IMR-90 (cell line): ENCODE data around the gene SNCA. TPM values are rescaled to one million over a fixed set of nuclear protein-coding genes. Genes with fewer than 3 reads are reported as not detected.

Experiments
- ATAC-seq: fragments of 200-7000 bp; cut with Tn5 transposase; 2 replicates; pipeline ENCODE4 v1.9.1; 2020; ENCODE audit warnings: low read depth, mild to moderate bottlenecking, moderate library complexity
- BruUV-seq: library from RNA; stranded (reverse); fragments of 400-500 nt; replicated peaks from 2 replicates; lab custom pipeline; 2021; lab: Mats Ljungman, UMichigan
- CTCF ChIA-PET: fragments of 300-600 bp; formaldehyde crosslinking; extraction: SDS; loops from one replicate; lab custom pipeline; 2021; ENCODE audit warnings: antibody characterized with exemption; lab: Yijun Ruan, JAX
- POLR2A ChIA-PET: fragments of 300-600 bp; sonication (Branson Sonifier 250); formaldehyde crosslinking; loops from one replicate; lab custom pipeline; 2022; ENCODE audit warnings: antibody characterized with exemption; ENCODE audit not compliant: unreplicated experiment; lab: Charles Lee
- DNase-seq: peaks from one replicate; pipeline ENCODE4 v3.0.0; 2013
- H2AFZ ChIP-seq: replicated peaks from 2 replicates; pipeline ENCODE3; 2013; ENCODE audit warnings: low read length, mild to moderate bottlenecking; ENCODE audit not compliant: poor library complexity
- H2AK5ac ChIP-seq: 2 replicates; pipeline ENCODE4 v1.6.1; 2013; ENCODE audit warnings: low read depth, low read length, inconsistent platforms
- H2AK9ac ChIP-seq: replicated peaks from 2 replicates; pipeline ENCODE3; 2013; ENCODE audit warnings: mild to moderate bottlenecking, low read depth, low read length, moderate library complexity; ENCODE audit not compliant: poor library complexity
- H2BK120ac ChIP-seq: 2 replicates; pipeline ENCODE4 v1.6.1; 2013; ENCODE audit warnings: low read depth, low read length, inconsistent platforms
- H2BK15ac ChIP-seq: 3 replicates; pipeline ENCODE4 v1.6.1; 2013; ENCODE audit warnings: low read depth, low read length, inconsistent platforms
- H2BK20ac ChIP-seq: 2 replicates; pipeline ENCODE4 v1.6.1; 2013; ENCODE audit warnings: low read depth, mild to moderate bottlenecking, inconsistent platforms, low read length, moderate library complexity
- H2BK5ac ChIP-seq: 2 replicates; pipeline ENCODE4 v1.6.1; 2013; ENCODE audit warnings: mild to moderate bottlenecking, low read depth, low read length, inconsistent platforms; ENCODE audit not compliant: poor library complexity, severe bottlenecking
- H3K14ac ChIP-seq: replicated peaks from 2 replicates; pipeline ENCODE4 v1.6.1; 2013; ENCODE audit warnings: low read depth, low read length, inconsistent platforms
- H3K18ac ChIP-seq: 2 replicates; pipeline ENCODE4 v1.6.1; 2013; ENCODE audit warnings: low read depth, low read length, control low read depth
- H3K23ac ChIP-seq: 2 replicates; pipeline ENCODE4 v1.6.1; 2013; ENCODE audit warnings: low read depth, low read length, inconsistent platforms
- H3K27ac ChIP-seq: 2 replicates; pipeline ENCODE4 v1.5.1; 2013; ENCODE audit warnings: mild to moderate bottlenecking, control low read depth, low read length; ENCODE audit not compliant: insufficient read depth
- H3K27me3 ChIP-seq: 2 replicates; pipeline ENCODE4 v1.6.1; 2013; ENCODE audit warnings: low read length; ENCODE audit not compliant: control insufficient read depth, insufficient read depth
- H3K36me3 ChIP-seq: 2 replicates; pipeline ENCODE4 v1.6.1; 2013; ENCODE audit warnings: low read length, mixed read lengths; ENCODE audit not compliant: control insufficient read depth, insufficient read depth
- H3K4ac ChIP-seq: 2 replicates; pipeline ENCODE4 v1.6.1; 2013; ENCODE audit warnings: low read depth, low read length, inconsistent platforms
- H3K4me1 ChIP-seq: 2 replicates; pipeline ENCODE4 v1.6.1; 2013; ENCODE audit warnings: low read length, mixed read lengths; ENCODE audit not compliant: control insufficient read depth, insufficient read depth
- H3K4me2 ChIP-seq: 2 replicates; pipeline ENCODE4 v1.6.1; 2013; ENCODE audit warnings: low read depth, mild to moderate bottlenecking, control low read depth, low read length, moderate library complexity
- H3K4me3 ChIP-seq: 2 replicates; pipeline ENCODE4 v1.5.1; 2013; ENCODE audit warnings: low read depth, mild to moderate bottlenecking, control low read depth, low read length, moderate library complexity; ENCODE audit not compliant: insufficient read depth
- H3K56ac ChIP-seq: 2 replicates; pipeline ENCODE4 v1.6.1; 2013; ENCODE audit warnings: low read length, inconsistent platforms; ENCODE audit not compliant: insufficient read depth; ENCODE audit errors: extremely low read depth
- H3K79me1 ChIP-seq, 2 experiments: 2 replicates each; pipeline ENCODE4 v1.6.1; 2013; ENCODE audit warnings: low read length in 2 of 2, inconsistent platforms in 1 of 2, low read depth in 1 of 2
- H3K9ac ChIP-seq: 2 replicates; pipeline ENCODE4 v1.6.1; 2013; ENCODE audit warnings: low read depth, low read length, control low read depth
- H3K9me1 ChIP-seq: 2 replicates; pipeline ENCODE4 v1.6.1; 2013; ENCODE audit warnings: low read length, inconsistent platforms; ENCODE audit not compliant: insufficient read depth
- H3K9me3 ChIP-seq: 2 replicates; pipeline ENCODE4 v1.6.1; 2013; ENCODE audit warnings: low read length; ENCODE audit not compliant: control insufficient read depth, insufficient read depth
- H4K20me1 ChIP-seq: 2 replicates; pipeline ENCODE4 v1.6.1; 2013; ENCODE audit warnings: low read length, inconsistent platforms; ENCODE audit not compliant: insufficient read depth
- H4K5ac ChIP-seq: 2 replicates; pipeline ENCODE4 v1.6.1; 2013; ENCODE audit warnings: mild to moderate bottlenecking, low read depth, low read length, control low read depth
- H4K8ac ChIP-seq, 2 experiments: 2 replicates each; pipeline ENCODE4 v1.6.1; 2013; ENCODE audit warnings: low read depth in 2 of 2, low read length in 2 of 2, control low read depth in 1 of 2, inconsistent platforms in 1 of 2
- H4K91ac ChIP-seq: 2 replicates; pipeline ENCODE4 v1.6.1; 2013; ENCODE audit warnings: low read depth, low read length, inconsistent platforms; ENCODE audit not compliant: insufficient read depth
- BHLHE40 ChIP-seq: fragments of 150-350 bp; IDR thresholded peaks from 2 replicates; pipeline ENCODE4 v1.6.1; 2016; ENCODE audit warnings: mild to moderate bottlenecking, low read depth, low read length
- CEBPB ChIP-seq: IDR thresholded peaks from 2 replicates; pipeline ENCODE4 v1.6.1; 2012; ENCODE audit warnings: low read depth, low read length, improper control_type of control experiment
- CHD1 ChIP-seq: IDR thresholded peaks from 2 replicates; pipeline ENCODE4 v1.6.1; 2012; ENCODE audit warnings: low read depth, low read length, improper control_type of control experiment
- FOS ChIP-seq: fragments of 150-350 bp; IDR thresholded peaks from 2 replicates; pipeline ENCODE4 v1.6.1; 2016; ENCODE audit warnings: low read depth, low read length
- MAFK ChIP-seq: IDR thresholded peaks from 2 replicates; pipeline ENCODE4 v1.6.1; 2012; ENCODE audit warnings: low read depth, low read length, improper control_type of control experiment
- MAZ ChIP-seq: IDR thresholded peaks from 2 replicates; pipeline ENCODE4 v1.6.1; 2012; ENCODE audit warnings: low read depth, mild to moderate bottlenecking, low read length, improper control_type of control experiment, moderate library complexity, borderline replicate concordance
- MXI1 ChIP-seq: IDR thresholded peaks from 2 replicates; pipeline ENCODE4 v1.6.1; 2012; ENCODE audit warnings: low read depth, mild to moderate bottlenecking, low read length, moderate library complexity, borderline replicate concordance
- NFE2L2 ChIP-seq: fragments of 150-350 bp; IDR thresholded peaks from 2 replicates; pipeline ENCODE4 v1.6.1; 2016; ENCODE audit warnings: low read depth, mild to moderate bottlenecking, low read length
- RAD21 ChIP-seq: IDR thresholded peaks from 2 replicates; pipeline ENCODE4 v1.6.1; 2012; ENCODE audit warnings: low read length, improper control_type of control experiment
- RCOR1 ChIP-seq: IDR thresholded peaks from 2 replicates; pipeline ENCODE4 v1.6.1; 2012; ENCODE audit warnings: mild to moderate bottlenecking, low read length, improper control_type of control experiment; ENCODE audit not compliant: insufficient replicate concordance
- RFX5 ChIP-seq: IDR thresholded peaks from 2 replicates; pipeline ENCODE4 v1.8.0; 2012; ENCODE audit warnings: low read depth, mild to moderate bottlenecking, low read length, moderate library complexity
- SMC3 ChIP-seq: fragments of 150-350 bp; IDR thresholded peaks from 2 replicates; pipeline ENCODE4 v1.6.1; 2016; ENCODE audit warnings: low read depth, mild to moderate bottlenecking, antibody characterized with exemption, low read length, moderate library complexity
- WGBS, 2 experiments: methylation state at CpG; one replicate each; pipeline versions ENCODE4 v1.1.5 to v1.1.7; 2013; ENCODE audit warnings: missing lambda C conversion rate in 2 of 2; ENCODE audit not compliant: insufficient read length in 1 of 2; ENCODE audit errors: extremely low coverage in 2 of 2; 5-methylcytosine and 5-hydroxymethylcytosine counted together
- dilution Hi-C: fragments of 300-500 bp; cut with HindIII; formaldehyde crosslinking; loops from one replicate; pipeline ENCODE4 v1.14.3; 2018; ENCODE audit warnings: low sequenced_read_pairs; ENCODE audit not compliant: unreplicated experiment
- in situ Hi-C: fragments of 300-500 bp; cut with MboI; formaldehyde crosslinking; loops from 3 replicates; pipeline ENCODE4 v1.14.3; 2019; ENCODE audit warnings: low sequenced_read_pairs, inconsistent platforms, mixed read lengths
- intact Hi-C: fragments of 100-400 bp; cut with micrococcal nuclease; formaldehyde crosslinking; loops from 2 replicates; pipeline ENCODE4 v1.10.0; 2022
- polyA plus RNA-seq, 3 experiments: library from polyadenylated mRNA; depleted of rRNA; stranded (reverse); fragments of >200 nt; gene quantifications; 2 replicates each; pipeline ENCODE4 v1.2.3, GENCODE V29; 2012; ENCODE audit warnings: low replicate concordance in 1 of 3
- total RNA-seq: library from RNA; depleted of rRNA; stranded (reverse); fragments of >200 nt; gene quantifications from 2 replicates; pipeline ENCODE4 v1.2.3, GENCODE V29; 2012
- TF ChIP-seq, protein P1 (sequence below): fragments of 150-350 bp; IDR thresholded peaks from 2 replicates; pipeline ENCODE4 v1.6.1; 2017; ENCODE audit warnings: mild to moderate bottlenecking, antibody characterized with exemption, low read length, low read depth
- TF ChIP-seq, protein P2 (sequence below): fragments of 150-350 bp; IDR thresholded peaks from 2 replicates; pipeline ENCODE4 v1.6.1; 2016; ENCODE audit warnings: low read depth, mild to moderate bottlenecking, low read length, moderate library complexity, borderline replicate concordance

SNCA gene
- total and polyA plus RNA-seq, 2 of the 4 experiments (the other 2 are of a cell fraction) = 0.36 to 0.46 TPM

DNA sequence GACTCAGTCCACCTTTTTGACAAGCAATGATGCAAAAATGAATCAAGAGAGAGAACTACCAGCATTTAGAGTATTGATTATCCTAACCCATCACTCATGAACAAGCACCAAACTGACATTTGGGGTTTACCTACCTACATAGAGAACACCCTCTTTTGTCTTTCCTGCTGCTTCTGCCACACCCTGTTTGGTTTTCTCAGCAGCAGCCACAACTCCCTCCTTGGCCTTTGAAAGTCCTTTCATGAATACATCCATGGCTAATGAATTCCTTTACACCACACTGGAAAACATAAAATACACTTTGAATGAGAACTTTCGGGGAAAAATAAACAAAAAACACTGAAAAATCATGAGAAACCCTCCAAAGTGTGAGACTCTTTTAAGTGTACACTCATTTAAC is 1.5 kb downstream of the SNCA start:
- no peaks in the 10 kb centered on the region for H3K79me1 ChIP-seq
- H3K9me1 ChIP-seq = no peaks in the 10 kb centered on the region
- no peak overlapping the region for H3K4ac ChIP-seq
- ChIA-PET POLR2A (no interaction called here), CTCF (no interaction called here)
- H2BK20ac ChIP-seq = no peak overlapping the region
- H4K91ac ChIP-seq = no peak overlapping the region
- H2BK15ac ChIP-seq = no peak overlapping the region
- ATAC-seq = no peak
- no TSS peak for BruUV-seq
- H3K27ac ChIP-seq = no peak overlapping the region
- no peaks in the 10 kb centered on the region for H4K20me1 ChIP-seq
- no peak overlapping the region for H3K9ac ChIP-seq
- H3K4me2 ChIP-seq = no peak overlapping the region
- no peak overlapping the region for H2BK120ac ChIP-seq
- H3K4me3 ChIP-seq = no peak overlapping the region
- no peak overlapping the region for H2AFZ ChIP-seq
- no peak overlapping the region for H3K56ac ChIP-seq
- no peaks in the 10 kb centered on the region for H3K4me1 ChIP-seq
- H4K5ac ChIP-seq = no peak overlapping the region
- H3K9me3 ChIP-seq = no peaks in the 10 kb centered on the region
- dilution Hi-C loops = no loop called here
- H3K23ac ChIP-seq = no peak overlapping the region
- in situ Hi-C loops = no loop called here
- intact Hi-C loops = no loop called here
- H4K8ac ChIP-seq = no peak overlapping the region
- H2AK5ac ChIP-seq = no peak overlapping the region
- H3K14ac ChIP-seq = no peak overlapping the region
- TF ChIP-seq MAFK = no peak
- no peak for TF ChIP-seq RFX5
- no peak for TF ChIP-seq BHLHE40
- TF ChIP-seq FOS = no peak
- no peak for TF ChIP-seq RCOR1
- TF ChIP-seq NFE2L2 = no peak
- no peak for TF ChIP-seq CHD1
- TF ChIP-seq, protein P1, sequence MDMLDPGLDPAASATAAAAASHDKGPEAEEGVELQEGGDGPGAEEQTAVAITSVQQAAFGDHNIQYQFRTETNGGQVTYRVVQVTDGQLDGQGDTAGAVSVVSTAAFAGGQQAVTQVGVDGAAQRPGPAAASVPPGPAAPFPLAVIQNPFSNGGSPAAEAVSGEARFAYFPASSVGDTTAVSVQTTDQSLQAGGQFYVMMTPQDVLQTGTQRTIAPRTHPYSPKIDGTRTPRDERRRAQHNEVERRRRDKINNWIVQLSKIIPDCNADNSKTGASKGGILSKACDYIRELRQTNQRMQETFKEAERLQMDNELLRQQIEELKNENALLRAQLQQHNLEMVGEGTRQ = no peak
- TF ChIP-seq RAD21 = no peak
- TF ChIP-seq CEBPB = no peak
- TF ChIP-seq MAZ = no peak
- no peak for TF ChIP-seq SMC3
- no peak for TF ChIP-seq MXI1
- TF ChIP-seq, protein P2, sequence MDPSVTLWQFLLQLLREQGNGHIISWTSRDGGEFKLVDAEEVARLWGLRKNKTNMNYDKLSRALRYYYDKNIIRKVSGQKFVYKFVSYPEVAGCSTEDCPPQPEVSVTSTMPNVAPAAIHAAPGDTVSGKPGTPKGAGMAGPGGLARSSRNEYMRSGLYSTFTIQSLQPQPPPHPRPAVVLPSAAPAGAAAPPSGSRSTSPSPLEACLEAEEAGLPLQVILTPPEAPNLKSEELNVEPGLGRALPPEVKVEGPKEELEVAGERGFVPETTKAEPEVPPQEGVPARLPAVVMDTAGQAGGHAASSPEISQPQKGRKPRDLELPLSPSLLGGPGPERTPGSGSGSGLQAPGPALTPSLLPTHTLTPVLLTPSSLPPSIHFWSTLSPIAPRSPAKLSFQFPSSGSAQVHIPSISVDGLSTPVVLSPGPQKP = no peak
- no peak overlapping the region for H3K18ac ChIP-seq
- no peak for DNase-seq
- H3K27me3 ChIP-seq = peaks cover 21% of the 10 kb centered on the region
- no CpG with 5 or more reads among the region's 1 CpG for WGBS, 2 experiments
- no peak overlapping the region for H2AK9ac ChIP-seq
- no peak overlapping the region for H2BK5ac ChIP-seq
- no peaks in the 10 kb centered on the region for H3K36me3 ChIP-seq
